ENCODE measurements around the gene ANG. TPM values are rescaled to one million over a fixed set of nuclear protein-coding genes. Genes with fewer than 3 reads are reported as not detected.
"Not testable (repeated sequence)": the region's sequence is repeated elsewhere in the genome, so short reads cannot be mapped to it uniquely, and the experiment has no call there.

The ANG gene
- total RNA-seq, 5 donors from 2014 or later (not counting 1 experiment from before 2014, with no cell fraction given) = 0.85 to 1.4 (median 0.99) TPM; not detected in 2

GRCh38 chr14:20738292-20738691, 49.7 kb downstream of the ANG start:
- H3K4me1 ChIP-seq (ENCODE audit: control insufficient read depth in 1 of 2, extremely low read depth in 1 of 2, insufficient read depth in 2 of 2, low read length in 2 of 2); H3K27me3 ChIP-seq (replicated peaks in 1 of 2; ENCODE audit: control insufficient read depth in 2 of 2, extremely low read depth in 1 of 2, insufficient read depth in 2 of 2, low read length in 1 of 2); H3K27ac Mint-ChIP-seq; H3K4me1 Mint-ChIP-seq; H3K36me3 ChIP-seq (ENCODE audit: control insufficient read depth in 2 of 2, extremely low read depth in 1 of 2, insufficient read depth in 1 of 2, low read length in 1 of 2); H3K36me3 Mint-ChIP-seq; H3K9me3 ChIP-seq; H3K4me3 ChIP-seq (ENCODE audit: control insufficient read depth in 1 of 2, extremely low read depth in 1 of 2, low read length in 1 of 2); ATAC-seq (replicated peaks in 1 of 4); CTCF ChIA-PET; DNase-seq; H3K9me3 Mint-ChIP-seq; H3K27me3 Mint-ChIP-seq; H3K4me3 Mint-ChIP-seq; POLR2A ChIA-PET; H3K27ac ChIP-seq (ENCODE audit: low read length): not testable (repeated sequence)
- WGBS (ENCODE audit: insufficient coverage) = 93% methylated on average over 3 of the region's 7 CpGs

- Histone ChIP-seq H3K9me3 (no peaks in the 10 kb centered on the region), H3K4me3 (ENCODE audit: control insufficient read depth in 1 of 2, extremely low read depth in 1 of 2, low read length in 1 of 2) (no peak overlapping the region), H3K27me3 (replicated peaks in 1 of 2; ENCODE audit: control insufficient read depth in 2 of 2, extremely low read depth in 1 of 2, insufficient read depth in 2 of 2, low read length in 1 of 2) (no peaks in the 10 kb centered on the region), H3K36me3 (ENCODE audit: control insufficient read depth in 2 of 2, extremely low read depth in 1 of 2, insufficient read depth in 1 of 2, low read length in 1 of 2) (no peaks in the 10 kb centered on the region), H3K27ac (ENCODE audit: low read length) (no peak overlapping the region), H3K4me1 (ENCODE audit: control insufficient read depth in 1 of 2, extremely low read depth in 1 of 2, insufficient read depth in 2 of 2, low read length in 2 of 2) (no peaks in the 10 kb centered on the region)
- H3K36me3 Mint-ChIP-seq = no peaks in the 10 kb centered on the region
- no CpG with 5 or more reads among the region's 4 CpGs for WGBS (ENCODE audit: insufficient coverage)
- POLR2A ChIA-PET = no interaction called here
- no peak for ATAC-seq (replicated peaks in 1 of 4)
- H3K9me3 Mint-ChIP-seq = no peaks in the 10 kb centered on the region
- CTCF ChIA-PET = no interaction called here
- peak overlapping the region in 1 of 2 donors; percentile 19 for H3K27ac Mint-ChIP-seq
- H3K27me3 Mint-ChIP-seq = peaks cover 5 to 7% of the 10 kb centered on the region in 2 donors
- no peak for DNase-seq
- no peaks in the 10 kb centered on the region for H3K4me1 Mint-ChIP-seq
- no peak overlapping the region for H3K4me3 Mint-ChIP-seq
Observed at GRCh38 chr14:20742132-20742531, 53.6 kb downstream of the ANG start.

GRCh38 chr14:20743556-20743955, 55.0 kb downstream of the ANG start:
- no peaks in the 10 kb centered on the region for H3K27me3 ChIP-seq (replicated peaks in 1 of 2; ENCODE audit: control insufficient read depth in 2 of 2, extremely low read depth in 1 of 2, insufficient read depth in 2 of 2, low read length in 1 of 2)
- Mint-ChIP-seq H3K4me3 (no peak overlapping the region), H3K27me3 (peaks cover 3 to 13% of the 10 kb centered on the region in 2 donors), H3K9me3 (no peaks in the 10 kb centered on the region), H3K4me1 (no peaks in the 10 kb centered on the region), H3K36me3 (no peaks in the 10 kb centered on the region), H3K27ac (no peak overlapping the region)
- H3K9me3 ChIP-seq = no peaks in the 10 kb centered on the region
- DNase-seq (no peak), ATAC-seq (replicated peaks in 1 of 4) (no peak)
- no peaks in the 10 kb centered on the region for H3K4me1 ChIP-seq (ENCODE audit: control insufficient read depth in 1 of 2, extremely low read depth in 1 of 2, insufficient read depth in 2 of 2, low read length in 2 of 2)
- H3K4me3 ChIP-seq (ENCODE audit: control insufficient read depth in 1 of 2, extremely low read depth in 1 of 2, low read length in 1 of 2) = no peak overlapping the region
- H3K36me3 ChIP-seq (ENCODE audit: control insufficient read depth in 2 of 2, extremely low read depth in 1 of 2, insufficient read depth in 1 of 2, low read length in 1 of 2) = no peaks in the 10 kb centered on the region
- no CpG with 5 or more reads among the region's 2 CpGs for WGBS (ENCODE audit: insufficient coverage)
- ChIA-PET CTCF (no interaction called here), POLR2A (no interaction called here)
- H3K27ac ChIP-seq (ENCODE audit: low read length) = no peak overlapping the region

Other genes starting within 250 kb of the ANG start
- 10 to 100 TPM; 56.4 to 80.2 (median 61.5) TPM for gene OSGEP, start 234.0 kb upstream of the ANG start, total RNA-seq
- 100 to 1,000 TPM in 4 of 5 donors, 10 to 100 TPM in 1; 92.9 to 142 (median 120) TPM for gene APEX1, start 233.5 kb upstream of the ANG start, total RNA-seq
- 10 to 100 TPM; 54.2 to 72.8 (median 57.5) TPM for gene PIP4P1, start 227.3 kb upstream of the ANG start, total RNA-seq
- 10 to 100 TPM; 47.7 to 86.2 (median 77.9) TPM for gene PNP, start 219.4 kb upstream of the ANG start, total RNA-seq
- 1 to 10 TPM in 2 of 5 donors, under 1 TPM in 3; 0.36 to 1.2 (median 0.66) TPM for gene RNASE10, start 183.2 kb upstream of the ANG start, total RNA-seq
- not detected for gene RNASE9, start 127.7 kb upstream of the ANG start, total RNA-seq
- not detected for gene RNASE11, start 100.8 kb upstream of the ANG start, total RNA-seq
- gene RNASE12, start 97.4 kb upstream of the ANG start, total RNA-seq = not detected
- not detected for gene OR6S1, start 47.1 kb upstream of the ANG start, total RNA-seq
- under 1 TPM in 4 of 5 donors, not detected in 1; 0.46 to 0.86 (median 0.56) TPM for gene RNASE4, start 4.2 kb upstream of the ANG start, total RNA-seq
- gene EDDM3A, start 57.1 kb downstream of the ANG start, total RNA-seq = not detected
- gene EDDM3B, start 79.6 kb downstream of the ANG start, total RNA-seq = not detected
- gene RNASE6, start 92.5 kb downstream of the ANG start, total RNA-seq = 1 to 10 TPM in 4 of 5 donors, under 1 TPM in 1; 0.91 to 2.1 (median 1.3) TPM
- gene RNASE1, start 114.1 kb downstream of the ANG start, total RNA-seq = 1 to 10 TPM in 3 of 5 donors, not detected in 2; 1.5 to 2.3 (median 2.0) TPM
- gene RNASE3, start 202.6 kb downstream of the ANG start, total RNA-seq = not detected

Data from T-cell (primary cell).